GF-D8 (cell line): ENCODE results near the gene NT5C1A.

ENCODE experiments used
- DNase-seq: peaks from one replicate; lab custom pipeline; 2025; lab: John Stamatoyannopoulos, UW

NT5C1A gene

DNA sequence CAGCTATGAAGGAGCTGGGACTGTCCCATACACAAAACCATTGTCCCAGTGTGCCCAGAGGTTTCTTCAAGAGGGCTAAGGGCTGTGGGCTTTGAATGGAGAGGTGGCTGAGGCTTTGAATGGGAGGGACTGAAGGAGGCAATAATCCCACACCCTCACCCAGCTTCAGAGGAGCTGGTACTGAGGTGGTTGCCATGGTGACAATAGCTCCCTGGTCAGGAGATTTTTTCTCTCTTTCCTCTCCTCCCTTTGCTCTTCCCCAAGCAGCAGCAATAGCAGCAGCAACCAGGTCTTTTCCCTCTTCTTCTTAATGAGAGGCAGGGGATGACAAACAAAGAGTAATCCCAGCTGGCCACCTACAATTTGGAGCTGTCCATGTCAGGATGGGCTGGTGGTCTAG is 17.7 kb upstream of the NT5C1A start:
- no peak for DNase-seq

DNA sequence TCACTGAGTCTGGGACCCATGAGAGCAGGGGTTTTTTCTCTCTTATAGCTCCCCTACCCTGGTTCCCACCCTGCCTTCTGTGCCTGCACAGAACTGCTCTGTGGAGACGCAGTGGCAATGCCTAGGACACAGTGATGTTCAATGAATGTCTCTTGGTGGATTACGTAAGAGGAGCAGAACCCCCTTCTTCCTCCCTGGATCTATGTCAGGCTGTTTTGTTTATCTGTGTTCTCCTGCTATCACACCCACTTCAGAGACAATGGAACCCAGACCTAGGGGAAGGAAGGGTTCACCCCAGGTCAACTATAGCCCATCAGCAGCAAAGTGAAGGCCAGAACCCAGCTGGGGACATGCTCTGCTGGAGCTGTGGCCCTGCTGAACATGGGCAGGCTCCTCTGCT is 17.3 kb upstream of the NT5C1A start:
- DNase-seq = no peak

DNA sequence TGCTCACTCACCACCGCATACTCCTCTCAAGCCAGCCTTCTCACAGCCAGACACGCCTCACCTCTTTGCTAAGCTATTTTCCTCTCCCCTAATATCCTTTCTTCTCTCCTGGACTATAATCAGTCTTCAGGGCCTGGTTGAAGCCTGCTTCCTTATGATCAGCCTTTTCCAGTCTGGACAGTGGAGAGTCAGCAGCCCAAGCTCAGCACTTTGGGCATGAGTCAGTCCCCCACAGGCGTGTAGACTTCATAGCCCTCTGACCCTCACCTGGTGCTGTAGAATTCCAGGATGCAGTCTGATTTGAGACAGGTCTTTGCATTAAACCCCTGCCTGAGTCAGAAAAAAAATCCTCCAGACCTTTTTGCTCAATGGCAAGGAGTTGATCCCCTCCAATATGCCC is 16.8 kb upstream of the NT5C1A start:
- no peak for DNase-seq

DNA sequence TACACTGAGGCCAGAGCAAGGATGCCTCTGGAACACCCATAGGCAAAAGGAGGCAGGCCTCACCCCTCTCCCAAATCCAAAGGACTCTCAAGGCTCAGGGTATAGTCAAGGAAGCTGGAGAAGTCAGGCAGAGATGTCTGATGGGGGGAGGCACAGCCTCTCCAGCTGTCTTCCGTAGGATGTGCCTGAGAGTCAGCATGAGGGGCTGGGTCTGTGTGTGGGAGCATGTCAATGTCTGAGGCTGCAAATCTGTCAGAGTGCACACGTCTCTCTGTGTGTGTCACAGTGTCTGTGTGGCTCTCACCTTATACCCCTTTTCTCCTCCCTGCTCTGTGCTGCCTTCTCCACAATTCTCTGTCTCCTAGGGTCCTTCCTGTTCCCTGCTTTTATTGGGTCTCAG is 15.3 kb upstream of the NT5C1A start:
- DNase-seq = no peak

DNA sequence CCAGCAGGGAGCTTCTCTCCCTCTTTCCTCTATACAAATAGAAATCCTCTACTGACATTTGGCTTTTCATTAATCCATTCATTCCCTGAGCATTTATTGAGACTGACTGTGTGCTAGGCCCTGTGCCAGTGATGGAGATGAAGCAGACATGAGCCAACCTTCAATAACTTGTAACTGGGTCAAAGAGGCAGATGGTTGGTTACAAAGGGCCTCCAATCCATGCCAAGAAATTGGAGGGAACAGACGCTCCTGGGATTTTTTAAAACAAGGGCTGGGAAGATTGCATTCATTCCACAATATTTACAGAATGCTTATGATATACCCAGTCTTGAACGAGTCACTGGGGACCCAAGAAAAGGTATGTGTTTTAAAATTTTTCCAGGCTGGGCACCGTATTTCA is 13.2 kb upstream of the NT5C1A start:
- no peak for DNase-seq

DNA sequence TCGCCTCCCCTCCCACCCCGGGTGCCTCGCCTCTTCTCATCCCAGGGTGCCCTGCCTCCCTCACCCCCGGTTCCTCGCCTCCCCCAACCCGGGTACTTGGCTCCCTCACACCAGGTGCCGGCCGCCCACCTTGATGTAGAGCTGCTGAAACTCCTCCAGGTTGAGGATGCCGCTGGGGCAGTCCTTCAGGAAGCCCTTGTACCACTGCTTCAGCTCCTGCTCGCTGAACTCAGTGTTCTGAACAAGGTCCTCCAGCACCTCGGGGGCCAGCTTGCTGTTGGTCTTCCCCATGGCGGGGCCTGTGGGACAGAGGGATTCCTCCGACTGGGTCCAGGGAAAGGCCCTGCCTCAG is 12.4 kb upstream of the NT5C1A start:
- DNase-seq = no peak

DNA sequence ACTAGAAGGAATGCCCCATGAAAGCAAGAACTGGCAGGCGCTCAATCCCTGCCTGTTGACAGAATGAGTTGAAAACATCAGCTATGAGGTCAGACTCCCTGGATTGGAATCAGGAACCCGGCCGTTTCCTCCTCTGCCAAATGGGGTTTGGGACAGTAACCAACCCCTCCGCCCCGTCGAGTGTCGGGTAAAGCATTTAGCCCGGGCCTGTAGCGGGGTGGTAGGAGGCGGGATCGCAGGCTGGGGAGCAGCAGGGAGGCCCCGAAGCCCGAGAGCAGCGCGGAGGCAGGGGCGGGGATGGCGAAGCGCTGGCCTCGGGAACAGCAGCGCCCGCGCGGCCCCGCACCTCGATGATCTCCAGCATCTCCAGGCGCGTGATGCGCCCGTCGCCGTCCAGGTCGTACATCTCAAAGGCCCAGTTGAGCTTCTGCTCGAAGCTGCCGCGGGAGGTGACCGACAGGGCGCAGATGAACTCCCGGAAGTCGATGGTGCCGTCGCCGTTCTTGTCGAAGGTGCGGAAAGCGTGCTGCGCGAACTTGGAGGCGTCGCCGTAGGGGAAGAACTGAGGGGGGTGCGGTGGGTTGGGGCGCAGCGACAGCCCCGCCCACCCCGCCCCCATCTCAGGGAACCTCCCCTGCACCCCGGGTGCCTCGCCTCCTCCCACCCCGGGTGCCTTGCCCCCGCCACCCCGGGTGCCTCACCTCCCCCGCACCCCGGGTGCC is 11.8 kb upstream of the NT5C1A start:
- DNase-seq = no peak

DNA sequence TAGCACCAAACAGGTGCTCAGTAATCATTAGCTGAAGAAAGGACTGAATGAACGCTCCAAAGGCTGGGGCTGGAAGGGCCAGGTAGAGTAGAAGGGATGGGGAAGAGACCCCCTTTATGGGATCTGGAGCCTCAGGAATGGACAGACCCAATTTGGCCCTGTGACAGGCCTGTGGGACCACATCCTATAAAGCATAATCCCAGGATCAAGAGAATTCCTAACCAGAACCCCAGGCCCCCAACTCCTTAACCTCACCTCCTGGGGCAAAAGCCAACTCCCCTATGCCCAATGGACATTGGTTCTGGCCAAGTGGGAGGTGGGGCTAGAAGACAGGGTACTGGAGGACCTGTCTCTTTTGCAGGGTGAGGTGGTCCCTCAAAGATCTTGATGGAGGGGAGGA is 10.1 kb upstream of the NT5C1A start:
- no peak for DNase-seq

DNA sequence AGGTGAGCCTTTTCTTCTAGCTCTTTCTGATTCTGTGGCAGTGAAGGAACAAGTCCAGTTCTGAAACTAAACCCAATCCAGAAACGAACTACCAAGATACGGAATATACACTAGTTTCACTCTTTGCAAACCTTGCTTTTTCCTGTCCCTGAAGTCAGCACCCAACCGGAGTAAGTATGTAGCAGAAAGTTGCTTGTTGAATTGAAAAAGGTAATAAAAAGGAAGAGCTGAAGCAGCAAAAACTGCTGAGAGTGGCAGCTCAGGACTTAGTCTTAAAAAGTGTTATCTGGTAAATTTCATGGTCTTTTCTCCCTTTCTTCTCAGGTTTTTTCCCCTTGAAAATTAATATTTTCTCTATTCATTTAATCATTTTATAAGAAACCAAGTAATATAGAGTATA is 9.4 kb upstream of the NT5C1A start:
- no peak for DNase-seq

DNA sequence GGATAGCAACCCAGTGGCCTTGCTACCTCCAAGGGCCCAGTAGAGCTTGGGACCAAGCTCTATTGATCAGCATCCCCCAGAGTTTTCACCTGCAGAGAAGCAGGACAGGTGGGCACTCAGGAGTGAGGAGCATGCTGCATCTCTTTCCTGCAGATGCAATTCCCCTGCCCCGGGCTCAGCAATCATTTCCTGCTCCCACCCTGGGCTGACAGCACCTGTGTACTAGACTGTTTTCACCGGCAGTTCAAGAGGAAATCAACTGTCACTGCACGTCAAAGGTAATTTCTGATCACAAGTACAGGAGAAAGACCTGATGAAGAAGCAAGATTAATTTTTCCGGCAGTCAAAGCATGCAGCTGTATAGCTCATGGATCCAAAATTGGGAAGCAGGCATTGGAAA is 8.8 kb upstream of the NT5C1A start:
- no peak for DNase-seq

DNA sequence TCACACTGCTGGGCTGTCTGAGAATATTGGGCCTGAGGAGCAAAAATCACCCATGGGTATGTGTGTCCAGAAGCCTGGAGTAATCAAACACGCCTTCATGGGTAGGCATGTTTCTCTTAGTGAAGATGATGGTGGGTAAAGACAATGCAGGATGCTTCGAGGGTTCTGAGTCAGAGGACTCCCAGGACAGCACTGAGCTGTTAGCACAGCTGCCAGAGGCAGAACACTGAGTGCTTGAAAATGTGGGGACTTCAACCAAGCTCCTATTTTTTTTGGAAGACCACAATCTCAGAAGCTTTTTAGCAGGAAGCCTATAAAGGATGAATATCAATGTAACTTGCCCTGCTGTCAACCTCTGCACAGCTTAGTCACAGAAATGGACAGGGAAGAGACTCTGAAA is 7.9 kb upstream of the NT5C1A start:
- no peak for DNase-seq

DNA sequence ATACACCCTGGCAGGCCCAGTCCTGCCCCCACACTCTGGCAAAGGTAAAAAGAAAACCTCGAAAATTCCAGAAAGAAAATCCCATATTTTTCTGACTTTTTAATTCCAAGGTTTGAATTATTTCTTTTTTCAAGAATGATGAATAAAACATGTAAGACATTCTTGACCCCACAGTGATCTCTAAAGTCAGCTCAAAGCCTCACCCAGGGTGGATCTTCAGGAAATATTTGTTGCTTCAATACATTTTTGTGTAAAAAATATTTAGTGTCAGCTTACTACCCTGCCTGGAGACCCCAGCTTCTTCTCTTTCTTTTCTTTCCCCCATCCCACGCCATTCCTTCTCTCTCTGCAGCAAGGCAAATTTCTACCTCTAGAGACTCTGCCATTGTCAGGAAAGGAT is 7.0 kb upstream of the NT5C1A start:
- no peak for DNase-seq

DNA sequence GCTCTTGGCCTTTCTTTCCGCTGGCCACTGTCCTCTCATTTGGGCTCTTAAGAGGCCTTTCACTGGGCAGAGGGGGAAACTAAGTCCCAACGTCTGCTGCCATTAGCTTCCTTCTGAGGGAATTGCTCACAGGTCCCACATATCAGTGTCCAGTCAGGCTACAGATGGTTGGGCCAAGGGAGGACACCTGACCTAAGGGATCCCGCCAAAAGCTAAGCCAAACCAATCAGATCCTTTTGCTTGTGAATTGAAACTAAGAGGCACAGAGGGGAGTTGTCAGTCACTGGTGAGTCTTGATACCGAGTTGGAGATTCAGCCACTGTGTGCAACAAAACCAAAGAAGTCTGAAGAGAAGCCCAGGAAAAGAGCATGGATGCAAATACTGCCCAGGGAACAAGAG is 5.7 kb upstream of the NT5C1A start:
- DNase-seq = no peak

DNA sequence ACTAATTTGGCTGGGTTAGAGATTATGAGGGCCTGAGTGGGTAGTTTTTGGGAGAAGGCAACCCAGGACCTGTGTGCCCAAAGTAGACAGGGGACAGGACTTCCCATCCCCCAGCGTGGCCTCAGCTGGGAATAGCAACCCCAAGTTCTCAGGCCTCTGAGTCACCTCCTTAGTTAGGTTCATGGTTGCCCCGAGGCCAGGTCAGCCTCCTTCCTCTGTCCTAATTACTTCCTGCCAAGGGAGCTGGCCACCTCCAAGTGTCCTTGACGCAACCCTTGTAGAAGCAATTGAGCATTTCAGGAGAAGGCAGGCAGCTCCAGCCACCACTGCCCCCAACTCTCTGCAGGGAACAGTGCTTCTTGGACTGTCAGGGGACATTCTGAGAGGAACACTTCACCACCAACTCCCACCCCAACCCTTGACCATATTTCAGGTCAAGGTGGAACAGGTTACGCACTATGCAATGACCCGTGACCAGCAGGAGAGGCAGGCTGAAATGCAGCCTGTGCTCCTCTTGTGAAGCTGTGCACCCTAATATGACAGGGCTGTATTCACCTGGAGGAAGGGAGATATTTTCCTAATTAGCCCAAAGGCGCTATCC is 5.1 kb upstream of the NT5C1A start:
- DNase-seq = no peak

DNA sequence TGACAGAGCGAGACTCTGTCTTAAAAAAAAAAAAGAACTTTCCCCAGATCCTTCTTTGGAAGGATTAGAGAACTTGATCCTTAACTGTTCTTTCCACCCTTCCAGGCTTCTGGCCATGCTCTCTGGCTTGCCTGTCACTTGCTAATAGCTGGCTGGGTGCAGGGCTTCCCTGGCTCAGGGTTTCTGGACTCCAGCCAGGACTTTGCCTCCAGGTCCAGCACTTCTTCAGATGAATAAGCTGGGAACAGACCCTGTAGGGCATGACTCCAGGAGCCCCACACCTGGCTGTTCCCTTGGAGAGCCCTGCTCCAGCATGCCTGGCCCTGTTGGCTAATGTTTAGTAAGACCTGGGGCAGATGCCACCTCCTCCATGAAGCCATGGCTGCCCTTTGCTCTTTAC is 3.3 kb upstream of the NT5C1A start:
- DNase-seq = no peak

DNA sequence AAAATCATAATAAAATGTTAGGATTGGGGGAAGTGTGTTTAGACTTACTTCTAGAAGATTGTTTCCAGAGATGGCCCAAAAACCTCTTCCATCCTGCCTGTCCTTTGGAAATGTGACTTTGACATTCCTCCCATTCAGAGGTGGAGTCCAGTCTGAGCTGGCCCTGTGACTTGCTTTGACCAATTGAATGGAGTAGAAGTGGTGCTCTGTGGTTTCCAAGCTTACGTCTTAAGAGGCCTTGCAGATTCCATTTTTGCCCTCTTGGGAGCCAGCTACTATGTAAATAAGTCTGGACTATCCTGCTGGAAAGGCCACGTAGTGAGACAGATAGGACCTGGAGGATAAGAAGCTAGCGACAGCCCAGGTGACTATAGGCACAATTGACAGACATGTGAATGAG is 1.3 kb upstream of the NT5C1A start:
- DNase-seq = no peak

DNA sequence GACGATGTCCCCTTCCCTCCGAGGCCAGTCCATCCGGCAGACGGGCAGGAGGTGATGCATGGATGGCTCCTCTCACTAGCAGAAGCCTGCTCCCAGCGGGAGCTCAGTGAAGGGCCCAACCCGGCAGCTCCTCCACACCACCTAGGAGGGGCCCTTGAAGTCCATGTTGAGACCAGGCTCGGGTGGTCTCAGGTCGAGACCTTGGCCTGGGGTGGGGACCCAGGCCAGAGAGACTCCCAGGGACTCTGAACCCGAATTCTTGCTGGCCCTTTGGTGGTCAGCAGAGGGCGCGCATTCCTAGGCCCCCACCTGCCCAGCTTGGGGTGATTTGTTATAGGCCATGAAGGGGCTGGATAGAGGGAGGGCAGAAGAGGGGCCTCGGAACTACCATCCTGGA is 642 bp upstream of the NT5C1A start:
- DNase-seq = no peak

DNA sequence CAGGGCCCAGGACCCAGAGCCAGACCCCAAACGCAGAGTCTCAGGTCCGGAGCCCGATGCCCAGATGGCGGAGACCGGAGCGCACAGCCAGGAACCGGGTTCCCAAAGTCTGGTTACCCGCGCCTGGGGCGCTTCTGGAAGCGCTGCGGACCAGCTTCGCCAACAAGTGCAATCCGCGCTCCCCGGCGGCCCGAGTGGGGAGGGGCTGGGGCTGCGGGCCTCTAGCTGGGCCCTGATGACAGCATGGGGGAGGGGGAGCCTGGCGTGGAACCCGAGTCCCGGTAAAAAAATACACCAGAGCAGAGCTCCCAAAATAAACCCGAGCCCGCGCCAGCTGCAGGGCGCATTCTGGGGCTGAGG is 494 bp downstream of the NT5C1A start:
- DNase-seq = no peak

DNA sequence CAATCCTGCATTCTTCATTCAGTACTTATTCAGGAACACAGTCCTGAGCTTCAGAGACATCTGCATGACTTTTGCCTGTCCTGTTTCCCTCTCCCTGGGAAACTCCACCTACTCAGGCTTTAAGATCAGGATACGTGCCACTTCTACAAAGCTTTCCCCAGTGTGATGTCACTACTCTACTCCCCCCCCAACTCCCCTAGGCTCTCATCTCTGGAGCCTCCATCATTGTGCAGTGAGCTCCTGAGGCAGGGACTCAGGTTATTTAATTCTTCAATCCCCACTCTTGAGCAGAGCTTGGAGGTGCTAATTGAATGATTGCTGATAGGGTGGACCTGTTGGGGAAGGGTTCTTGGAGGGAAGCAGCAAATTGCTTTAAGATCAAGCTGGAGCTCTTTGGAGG is 1.2 kb downstream of the NT5C1A start:
- no peak for DNase-seq

DNA sequence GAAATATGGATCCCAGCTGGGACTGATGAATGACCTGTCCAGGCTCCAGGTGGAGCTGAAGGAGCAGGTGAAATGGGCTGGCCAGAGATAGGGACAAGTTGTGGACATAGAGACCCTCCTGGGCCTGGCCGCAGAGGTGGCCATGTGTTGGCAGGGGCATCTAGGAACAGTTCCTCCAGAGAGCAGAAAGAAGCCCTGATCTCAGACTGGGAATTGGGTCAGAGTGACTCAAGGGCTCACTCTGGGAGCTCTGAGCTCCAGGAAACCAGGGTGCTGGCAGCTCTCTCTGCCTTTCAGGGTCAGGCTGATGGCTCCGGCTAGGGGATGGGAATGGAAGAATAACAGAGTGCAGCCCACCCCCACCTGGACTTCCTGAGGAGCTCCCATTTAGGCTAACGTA is 3.0 kb downstream of the NT5C1A start:
- no peak for DNase-seq

DNA sequence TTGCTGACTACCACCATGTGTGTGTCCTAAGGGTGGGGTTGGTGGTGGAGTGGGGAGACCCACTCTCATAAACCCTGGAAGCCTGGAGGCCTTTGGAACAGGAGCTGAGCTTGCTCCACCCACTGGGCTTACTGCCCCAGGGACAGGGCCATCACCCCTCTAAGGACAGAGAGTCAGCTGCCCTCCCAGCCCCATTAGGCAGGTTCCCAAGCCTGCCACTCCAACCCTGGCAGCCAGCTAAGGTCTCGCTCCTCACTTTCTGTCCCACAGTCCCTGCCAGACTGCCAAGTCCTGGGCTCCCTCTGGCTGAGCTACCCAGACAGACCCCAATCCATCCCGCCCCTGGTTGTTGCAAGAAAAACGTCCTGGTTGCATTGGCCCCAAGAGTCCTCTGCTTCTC is 3.8 kb downstream of the NT5C1A start:
- DNase-seq = no peak

DNA sequence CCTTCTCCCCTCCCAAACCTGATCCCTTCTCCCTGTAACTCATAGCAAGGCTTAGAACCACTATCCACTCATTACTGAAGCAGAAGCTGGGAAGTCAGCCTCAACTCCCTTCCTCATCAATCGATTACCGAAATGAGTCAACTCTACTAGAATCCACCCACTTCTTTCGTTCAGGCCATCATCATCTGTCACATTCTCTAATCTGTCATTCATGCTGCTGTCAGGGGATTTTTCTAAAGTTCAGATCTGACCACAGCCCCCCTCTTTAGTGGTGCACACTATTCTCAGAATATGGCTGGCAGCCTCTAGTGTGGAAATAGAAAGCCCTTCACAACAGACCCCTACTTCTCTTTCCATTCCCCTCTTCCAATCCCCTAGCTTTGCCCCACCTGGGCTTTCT is 5.1 kb downstream of the NT5C1A start:
- DNase-seq = no peak

DNA sequence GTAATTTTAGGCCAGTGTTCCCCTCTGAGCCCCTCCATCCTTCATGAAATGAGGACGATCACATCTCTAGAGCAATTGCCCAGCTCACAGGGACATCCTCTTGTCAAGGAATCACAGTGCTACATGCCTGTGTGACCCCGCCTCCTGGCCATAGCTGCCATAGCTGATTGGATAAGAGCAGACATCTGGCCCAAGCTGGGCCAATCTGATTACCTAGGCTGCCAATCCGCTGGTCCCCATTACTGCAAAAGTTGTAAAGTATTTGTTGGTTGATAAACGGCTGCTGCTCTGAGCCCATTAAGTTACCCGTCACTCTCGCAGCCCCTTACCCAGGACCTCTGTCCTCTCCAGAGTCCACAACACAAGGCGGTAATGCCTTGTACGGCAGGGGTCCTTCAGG is 8.3 kb downstream of the NT5C1A start:
- no peak for DNase-seq

DNA sequence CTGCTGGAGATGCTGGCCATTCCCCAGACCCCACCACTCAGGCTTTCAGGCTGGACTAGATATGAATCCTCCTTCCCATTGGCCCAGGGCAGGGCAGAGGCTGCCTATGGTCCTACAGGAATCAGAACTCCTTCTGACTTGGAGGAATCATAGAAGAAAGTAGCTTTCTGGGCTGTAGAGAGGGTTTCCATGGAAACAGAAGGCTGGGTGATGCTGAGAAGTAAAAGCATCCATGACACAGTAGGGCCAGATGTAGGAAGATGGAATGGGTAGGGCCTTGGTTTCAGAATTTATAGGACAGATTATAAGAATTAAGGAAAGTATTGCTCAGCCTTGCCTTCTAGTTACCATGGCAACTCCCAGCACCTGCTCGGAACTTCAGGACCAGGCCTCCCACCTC is 9.0 kb downstream of the NT5C1A start:
- no peak for DNase-seq

DNA sequence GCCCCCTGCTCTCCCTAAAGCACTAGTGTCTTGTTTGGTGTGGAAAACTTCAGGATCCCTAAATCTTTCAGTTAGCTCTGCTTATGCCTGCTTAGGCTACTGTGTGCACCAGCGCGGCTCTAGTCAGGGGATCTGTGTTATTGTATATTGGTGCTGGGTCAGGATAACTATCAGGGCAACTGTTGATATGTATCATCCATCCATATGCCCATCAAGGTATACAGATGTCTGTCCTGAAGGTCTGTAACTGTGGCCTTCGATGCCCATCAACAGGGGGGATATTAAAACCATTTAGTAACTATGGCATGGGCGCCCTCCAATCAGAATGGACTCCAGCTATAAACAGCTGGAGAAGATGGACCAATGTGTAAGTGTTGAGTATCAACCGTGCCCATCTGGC is 12.4 kb downstream of the NT5C1A start:
- DNase-seq = no peak
